Naive thymus-derived CD4-positive, alpha-beta T cell (primary cell): ENCODE results near the gene TYW1. TPM values are rescaled to one million over a fixed set of nuclear protein-coding genes. Genes with fewer than 3 reads are reported as not detected.
"Not testable (repeated sequence)": the region's sequence is repeated elsewhere in the genome, so short reads cannot be mapped to it uniquely, and the experiment has no call there.

Source experiments
- ATAC-seq: fragments of 150-1000 bp; cut with Tn5 transposase; 2 replicates; pipeline ENCODE4 v1.10.0; 2021; ENCODE audit warnings: mild to moderate bottlenecking, moderate library complexity
- CTCF ChIA-PET: fragments of 350-600 bp; sonication (Branson Sonifier 250); formaldehyde crosslinking; loops from one replicate; lab custom pipeline; 2021; ENCODE audit warnings: antibody characterized with exemption; lab: Charles Lee
- POLR2A ChIA-PET: fragments of 350-600 bp; sonication (Branson Sonifier 250); formaldehyde crosslinking; loops from one replicate; lab custom pipeline; 2021; ENCODE audit warnings: antibody characterized with exemption, inconsistent platforms; lab: Charles Lee
- DNase-seq, 9 donors: peaks; one replicate each; pipeline versions ENCODE4 v3.0.0 to v3.0.0-alpha.2; 2020 to 2022; ENCODE audit warnings: mixed read lengths in 1 of 9
- H3K27ac ChIP-seq: one replicate; pipeline ENCODE4 v1.7.0; 2013; ENCODE audit warnings: mild to moderate bottlenecking, low read depth, low read length, moderate library complexity
- H3K27me3 ChIP-seq, 2 donors: one replicate each; pipeline ENCODE4 v1.7.0; 2013; ENCODE audit warnings: low read length in 2 of 2, mild to moderate bottlenecking in 2 of 2, moderate library complexity in 2 of 2; ENCODE audit not compliant: control insufficient read depth in 2 of 2, insufficient read depth in 2 of 2
- H3K36me3 ChIP-seq, 3 experiments: 1 replicate in 2 of 3; 2 replicates in 1 of 3; pipeline ENCODE4 v1.7.0; 2013; ENCODE audit warnings: low read length in 3 of 3, mild to moderate bottlenecking in 3 of 3, moderate library complexity in 1 of 3; ENCODE audit not compliant: insufficient read depth in 3 of 3, control insufficient read depth in 2 of 3
- H3K4me1 ChIP-seq, 2 donors: one replicate each; pipeline ENCODE4 v1.7.0; 2013; ENCODE audit warnings: low read length in 2 of 2, mild to moderate bottlenecking in 2 of 2, moderate library complexity in 1 of 2; ENCODE audit not compliant: control insufficient read depth in 2 of 2, insufficient read depth in 2 of 2
- H3K4me3 ChIP-seq: 2 replicates; pipeline ENCODE4 v1.7.0; 2013; ENCODE audit warnings: mild to moderate bottlenecking, low read length
- H3K9me3 ChIP-seq, 3 experiments: 1 replicate in 2 of 3; 2 replicates in 1 of 3; pipeline ENCODE4 v1.7.0; 2013; ENCODE audit warnings: low read length in 3 of 3; ENCODE audit not compliant: control insufficient read depth in 2 of 3
- H3K27ac Mint-ChIP-seq, 9 donors: one replicate each; pipeline ENCODE4 v1.8.0; 2020 to 2022; ENCODE audit warnings: mixed read lengths in 9 of 9, mild to moderate bottlenecking in 8 of 9, moderate library complexity in 5 of 9, inconsistent platforms in 2 of 9
- H3K27me3 Mint-ChIP-seq, 5 donors: one replicate each; pipeline ENCODE4 v1.8.0; 2021 to 2022; ENCODE audit warnings: mixed read lengths in 5 of 5, mild to moderate bottlenecking in 1 of 5
- H3K36me3 Mint-ChIP-seq, 5 donors: one replicate each; pipeline ENCODE4 v1.8.0; 2020 to 2022; ENCODE audit warnings: mixed read lengths in 5 of 5, mild to moderate bottlenecking in 3 of 5, inconsistent platforms in 1 of 5
- H3K4me1 Mint-ChIP-seq, 7 donors: one replicate each; pipeline ENCODE4 v1.8.0; 2020 to 2022; ENCODE audit warnings: mixed read lengths in 7 of 7, mild to moderate bottlenecking in 3 of 7, inconsistent platforms in 1 of 7
- H3K4me3 Mint-ChIP-seq, 10 donors: one replicate each; pipeline ENCODE4 v1.8.0; 2020 to 2022; ENCODE audit warnings: mild to moderate bottlenecking in 10 of 10, mixed read lengths in 10 of 10, moderate library complexity in 6 of 10, inconsistent platforms in 2 of 10
- H3K9me3 Mint-ChIP-seq, 11 donors: one replicate each; pipeline ENCODE4 v1.8.0; 2020 to 2022; ENCODE audit warnings: mixed read lengths in 11 of 11, mild to moderate bottlenecking in 4 of 11, inconsistent platforms in 1 of 11, moderate library complexity in 1 of 11
- intact Hi-C, 2 donors: fragments of 100-400 bp; cut with micrococcal nuclease; formaldehyde crosslinking; loops; one replicate each; pipeline ENCODE4 v1.15.1; 2023
- polyA plus RNA-seq, 2 donors: library from polyadenylated mRNA; unstranded; fragments of 300-500 nt; fragmentation: Illumina TruSeq; gene quantifications; one replicate each; pipeline ENCODE4 v1.2.3, GENCODE V29; 2021
- total RNA-seq, 6 experiments: library from RNA in 5 of 6; stranded (reverse) in 5 of 6; gene quantifications; 1 replicate in 5 of 6; 2 replicates in 1 of 6; pipeline ENCODE4 v1.2.3 and lab custom pipeline; 2021 to 2026

Gene TYW1
- total and polyA plus RNA-seq, 7 experiments from 2014 or later = 20.2 to 29.4 (median 25.0) TPM

DNA sequence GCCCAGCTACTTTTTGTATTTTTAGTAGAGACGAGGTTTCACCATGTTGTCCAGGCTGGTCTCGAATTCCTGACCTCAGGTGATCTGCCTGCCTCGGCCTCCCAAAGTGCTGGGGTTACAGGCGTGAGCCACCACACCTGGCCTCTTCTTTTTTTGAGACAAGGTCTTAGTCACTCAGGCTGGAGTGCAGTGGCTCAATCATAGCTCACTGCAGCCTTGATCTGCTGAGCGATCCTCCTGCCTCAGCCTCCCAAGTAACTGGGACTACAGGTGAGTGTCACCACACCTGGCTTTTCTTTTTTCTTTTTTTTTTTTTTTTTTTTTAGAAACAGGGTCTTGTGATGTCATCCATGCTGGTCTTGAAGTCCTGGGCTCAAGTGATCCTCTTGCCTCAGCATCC lies 27.6 kb upstream of the TYW1 start:
- H3K36me3 ChIP-seq, H3K4me1 ChIP-seq, H3K4me1 Mint-ChIP-seq, H3K27ac ChIP-seq, H3K9me3 Mint-ChIP-seq, H3K27ac Mint-ChIP-seq, DNase-seq, H3K9me3 ChIP-seq, intact Hi-C loops, H3K36me3 Mint-ChIP-seq, H3K4me3 Mint-ChIP-seq, H3K4me3 ChIP-seq, CTCF ChIA-PET, H3K27me3 ChIP-seq, H3K27me3 Mint-ChIP-seq, POLR2A ChIA-PET, ATAC-seq: not testable (repeated sequence)

DNA sequence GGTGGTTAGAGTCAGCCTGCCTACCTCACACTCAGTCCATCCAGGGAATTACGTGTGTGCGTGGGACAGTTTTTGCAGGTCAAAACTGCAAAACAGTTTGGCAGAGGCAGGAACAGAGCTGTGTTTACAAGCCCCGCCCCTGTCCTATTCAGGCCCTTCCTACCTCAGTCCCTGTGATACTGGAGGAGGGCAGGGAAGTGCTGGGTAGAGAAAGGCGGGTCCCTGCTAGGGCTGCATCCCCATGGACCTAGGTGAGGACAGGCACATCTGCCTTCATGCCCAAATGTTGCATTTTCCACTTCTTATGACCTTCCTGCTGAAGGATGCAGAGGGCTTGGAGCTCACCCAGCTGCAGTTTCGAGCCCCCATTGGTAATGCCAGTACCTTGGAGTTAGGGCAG lies 26.3 kb upstream of the TYW1 start:
- no peak for ATAC-seq
- intact Hi-C loops = no loop called here
- Histone ChIP-seq H3K4me3 (no peak overlapping the region), H3K4me1 (no peaks in the 10 kb centered on the region), H3K27me3 (no peaks in the 10 kb centered on the region), H3K36me3 (no peaks in the 10 kb centered on the region), H3K27ac (no peak overlapping the region), H3K9me3 (no peaks in the 10 kb centered on the region)
- no peak overlapping the region for H3K4me3 Mint-ChIP-seq
- ChIA-PET POLR2A (no interaction called here), CTCF (no interaction called here)
- DNase-seq = no peak
- H3K27ac Mint-ChIP-seq = no peak overlapping the region
- peaks cover 0 to 2% (median 0%) of the 10 kb centered on the region in 11 donors for H3K9me3 Mint-ChIP-seq
- H3K36me3 Mint-ChIP-seq = no peaks in the 10 kb centered on the region
- H3K4me1 Mint-ChIP-seq = no peaks in the 10 kb centered on the region
- no peaks in the 10 kb centered on the region for H3K27me3 Mint-ChIP-seq

DNA sequence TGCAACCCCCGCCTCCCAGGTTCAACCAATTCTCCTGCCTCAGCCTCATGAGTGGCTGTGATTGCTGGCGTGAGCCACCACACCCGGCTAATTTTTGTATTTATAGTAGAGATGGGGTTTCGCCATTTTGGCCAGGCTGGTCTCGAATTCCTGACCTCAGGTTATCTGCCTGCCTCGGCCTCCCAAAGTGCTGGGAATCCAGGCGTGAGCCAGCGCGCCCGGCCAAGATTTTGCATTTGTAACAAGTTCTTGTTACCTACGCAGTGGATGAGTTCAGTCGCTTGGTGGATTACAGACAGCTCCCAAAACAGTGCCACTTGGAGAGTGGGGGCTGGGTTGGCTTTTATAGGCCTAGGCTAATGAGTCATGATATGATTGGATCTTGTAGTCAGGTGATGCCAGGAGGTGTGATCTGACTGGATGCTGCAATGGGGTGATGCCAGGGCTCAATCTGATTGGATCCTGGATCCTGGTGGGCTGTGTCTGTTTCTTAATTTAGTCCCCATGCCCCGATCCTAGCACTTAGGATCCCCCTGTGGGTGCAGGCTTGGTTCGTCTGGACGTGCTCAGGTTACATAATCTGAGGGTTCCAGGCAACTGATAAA lies 21.5 kb upstream of the TYW1 start:
- Mint-ChIP-seq H3K4me3 (no peak overlapping the region), H3K36me3 (peaks cover 0 to 5% (median 4%) of the 10 kb centered on the region in 5 donors), H3K27ac (no peak overlapping the region), H3K4me1 (no peaks in the 10 kb centered on the region), H3K27me3 (no peaks in the 10 kb centered on the region), H3K9me3 (peaks cover 0 to 13% (median 5%) of the 10 kb centered on the region in 11 donors)
- Histone ChIP-seq H3K4me1 (no peaks in the 10 kb centered on the region), H3K9me3 (peaks cover 0 to 6% (median 0%) of the 10 kb centered on the region in 3 experiments), H3K4me3 (no peak overlapping the region), H3K36me3 (no peaks in the 10 kb centered on the region), H3K27ac (no peak overlapping the region), H3K27me3 (no peaks in the 10 kb centered on the region)
- DNase-seq = no peak
- ChIA-PET CTCF (no interaction called here), POLR2A (no interaction called here)
- intact Hi-C loops = no loop called here
- no peak for ATAC-seq

DNA sequence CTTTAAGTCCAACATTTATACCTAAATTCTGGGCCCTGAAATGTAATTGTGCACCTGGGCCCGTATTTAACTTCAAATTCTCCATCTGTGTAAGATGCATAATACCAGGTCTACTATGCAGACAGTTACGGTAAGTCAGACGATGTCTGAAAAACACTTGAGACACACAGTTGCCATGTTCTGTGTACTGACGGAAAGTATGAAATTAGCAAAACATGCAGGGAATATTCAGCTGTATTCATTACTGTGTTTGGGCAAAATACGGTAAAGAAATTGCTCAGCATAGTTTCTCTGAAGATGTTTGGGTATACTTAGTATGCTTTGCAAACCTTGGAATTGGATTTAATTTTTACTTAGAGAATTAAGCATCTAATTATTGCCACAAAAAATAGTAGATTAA lies 18.3 kb upstream of the TYW1 start:
- H3K4me1 Mint-ChIP-seq, H3K4me1 ChIP-seq, H3K4me3 Mint-ChIP-seq, H3K4me3 ChIP-seq, H3K27ac Mint-ChIP-seq, ATAC-seq, H3K27ac ChIP-seq, H3K27me3 Mint-ChIP-seq, POLR2A ChIA-PET, intact Hi-C loops, DNase-seq, CTCF ChIA-PET, H3K27me3 ChIP-seq, H3K36me3 ChIP-seq: not testable (repeated sequence)
- H3K36me3 Mint-ChIP-seq = peaks cover 0 to 13% (median 10%) of the 10 kb centered on the region in 5 donors
- peaks cover 0 to 15% (median 0%) of the 10 kb centered on the region in 3 experiments for H3K9me3 ChIP-seq
- peaks cover 0 to 29% (median 15%) of the 10 kb centered on the region in 11 donors for H3K9me3 Mint-ChIP-seq

DNA sequence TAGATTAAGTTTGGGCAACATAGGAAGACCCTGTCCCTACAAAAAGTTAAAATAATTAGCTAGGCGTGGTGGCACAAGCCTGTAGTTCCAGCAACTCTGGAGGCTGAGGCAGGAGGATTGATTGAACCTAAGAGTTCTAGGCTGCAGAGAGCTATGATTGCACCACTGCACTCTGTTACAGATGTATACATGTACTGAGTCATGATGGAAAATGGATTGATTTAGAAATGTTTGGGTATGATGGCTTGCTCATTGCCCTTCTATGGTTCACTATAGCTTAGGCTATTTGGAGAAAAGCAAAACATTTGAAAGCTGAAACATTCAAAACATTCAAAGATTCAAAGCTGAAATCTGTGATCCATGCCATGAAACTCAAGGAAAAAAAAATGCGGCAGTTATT lies 17.6 kb upstream of the TYW1 start:
- H3K27me3 ChIP-seq, H3K4me1 Mint-ChIP-seq, H3K36me3 ChIP-seq, ATAC-seq, H3K27me3 Mint-ChIP-seq, H3K4me3 Mint-ChIP-seq, H3K27ac Mint-ChIP-seq, DNase-seq, H3K27ac ChIP-seq, CTCF ChIA-PET, H3K4me1 ChIP-seq, H3K4me3 ChIP-seq, intact Hi-C loops: not testable (repeated sequence)
- Mint-ChIP-seq H3K36me3 (peaks cover 0 to 13% (median 10%) of the 10 kb centered on the region in 5 donors), H3K9me3 (peaks cover 0 to 29% (median 15%) of the 10 kb centered on the region in 11 donors)
- POLR2A ChIA-PET = interaction anchor here (0.9 kb wide), 1 partner anchor 11 kb away, joined by 3 read pairs; no protein-coding TSS in a partner anchor
- H3K9me3 ChIP-seq = peaks cover 0 to 15% (median 0%) of the 10 kb centered on the region in 3 experiments

DNA sequence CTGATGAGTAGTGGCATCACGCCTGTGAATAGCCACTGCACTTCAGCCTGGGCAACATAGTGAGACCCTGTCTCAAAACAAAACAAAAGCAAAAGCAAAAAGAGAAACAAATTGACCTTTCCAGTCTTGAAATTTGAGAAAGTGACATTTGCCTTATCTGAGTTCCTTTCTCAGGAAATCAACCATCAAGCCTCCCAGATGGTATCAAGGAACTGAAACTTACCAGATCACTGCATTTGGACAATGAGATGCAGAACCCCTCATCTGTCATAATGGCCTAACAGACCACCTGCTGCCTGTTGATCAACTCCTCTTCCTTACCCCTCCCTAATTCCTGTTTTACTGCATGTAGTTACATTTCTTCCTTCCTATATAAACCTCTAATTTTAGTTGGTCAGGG lies 16.3 kb upstream of the TYW1 start:
- Mint-ChIP-seq H3K9me3 (peaks cover 0 to 29% (median 15%) of the 10 kb centered on the region in 11 donors), H3K4me3 (peak overlapping the region in 2 of 10 donors; percentile 10 to 81), H3K36me3 (peaks cover 0 to 13% (median 10%) of the 10 kb centered on the region in 5 donors)
- ATAC-seq, H3K27ac ChIP-seq, intact Hi-C loops, H3K4me3 ChIP-seq, H3K4me1 ChIP-seq, DNase-seq, POLR2A ChIA-PET, H3K27ac Mint-ChIP-seq, H3K27me3 Mint-ChIP-seq, CTCF ChIA-PET, H3K36me3 ChIP-seq, H3K27me3 ChIP-seq, H3K4me1 Mint-ChIP-seq: not testable (repeated sequence)
- H3K9me3 ChIP-seq = peaks cover 0 to 15% (median 0%) of the 10 kb centered on the region in 3 experiments

DNA sequence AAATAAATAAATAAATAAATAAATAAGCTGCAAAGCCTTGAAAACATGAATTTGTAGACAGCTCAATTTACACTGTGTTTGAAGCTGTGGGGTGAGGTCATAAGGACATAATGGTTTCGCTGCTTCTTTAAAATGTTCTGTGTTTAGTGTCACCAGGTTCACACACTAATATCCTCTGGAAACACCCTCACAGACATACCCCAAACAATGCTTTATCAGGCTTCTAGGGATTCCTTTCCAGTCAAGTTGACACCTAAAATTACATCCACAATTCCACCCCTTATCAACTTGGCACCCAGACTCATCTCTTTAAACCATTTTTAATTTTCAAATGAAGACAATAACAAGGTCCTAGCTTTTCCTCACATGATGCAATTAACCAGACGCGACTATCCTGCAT lies 7.1 kb upstream of the TYW1 start:
- H3K9me3 Mint-ChIP-seq, H3K4me3 Mint-ChIP-seq, H3K27me3 Mint-ChIP-seq, H3K9me3 ChIP-seq, CTCF ChIA-PET, ATAC-seq, H3K27ac Mint-ChIP-seq, H3K4me3 ChIP-seq, intact Hi-C loops, H3K27me3 ChIP-seq, H3K27ac ChIP-seq, DNase-seq: not testable (repeated sequence)
- Histone ChIP-seq H3K36me3 (peaks cover 3 to 61% (median 26%) of the 10 kb centered on the region in 3 experiments), H3K4me1 (peaks cover 11 to 15% of the 10 kb centered on the region in 2 donors)
- Mint-ChIP-seq H3K36me3 (peaks cover 0 to 31% (median 26%) of the 10 kb centered on the region in 5 donors), H3K4me1 (peaks cover 7 to 31% (median 22%) of the 10 kb centered on the region in 7 donors)
- POLR2A ChIA-PET = interaction anchor here (0.9 kb wide), 1 partner anchor 10 kb away, joined by 3 read pairs; no protein-coding TSS in a partner anchor
